Measurements from ENCODE around the gene SIM2.

GRCh38 chr21:36698981-36699545, at the start of gene SIM2:
- TF ChIP-seq TAF1 (IDR thresholded peaks at IDR 0.05; ENCODE audit: low read depth): no peak
- no peak for TF ChIP-seq SMC3 (conservative IDR thresholded peaks at IDR 0.05; ENCODE audit: poor library complexity)
- TF ChIP-seq, protein P1, sequence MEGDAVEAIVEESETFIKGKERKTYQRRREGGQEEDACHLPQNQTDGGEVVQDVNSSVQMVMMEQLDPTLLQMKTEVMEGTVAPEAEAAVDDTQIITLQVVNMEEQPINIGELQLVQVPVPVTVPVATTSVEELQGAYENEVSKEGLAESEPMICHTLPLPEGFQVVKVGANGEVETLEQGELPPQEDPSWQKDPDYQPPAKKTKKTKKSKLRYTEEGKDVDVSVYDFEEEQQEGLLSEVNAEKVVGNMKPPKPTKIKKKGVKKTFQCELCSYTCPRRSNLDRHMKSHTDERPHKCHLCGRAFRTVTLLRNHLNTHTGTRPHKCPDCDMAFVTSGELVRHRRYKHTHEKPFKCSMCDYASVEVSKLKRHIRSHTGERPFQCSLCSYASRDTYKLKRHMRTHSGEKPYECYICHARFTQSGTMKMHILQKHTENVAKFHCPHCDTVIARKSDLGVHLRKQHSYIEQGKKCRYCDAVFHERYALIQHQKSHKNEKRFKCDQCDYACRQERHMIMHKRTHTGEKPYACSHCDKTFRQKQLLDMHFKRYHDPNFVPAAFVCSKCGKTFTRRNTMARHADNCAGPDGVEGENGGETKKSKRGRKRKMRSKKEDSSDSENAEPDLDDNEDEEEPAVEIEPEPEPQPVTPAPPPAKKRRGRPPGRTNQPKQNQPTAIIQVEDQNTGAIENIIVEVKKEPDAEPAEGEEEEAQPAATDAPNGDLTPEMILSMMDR (IDR thresholded peaks at IDR 0.05; ENCODE audit: poor library complexity, severe bottlenecking): no peak
